H1 (cell line): Measurements from ENCODE around the gene KIAA1614. TPM values are rescaled to one million over a fixed set of nuclear protein-coding genes. Genes with fewer than 3 reads are reported as not detected.

ENCODE experiments used
- CHD7 ChIP-seq: fragments of 300-600 bp; sonication (generic); IDR thresholded peaks from 2 replicates; pipeline ENCODE4 v1.7.1; 2012; ENCODE audit warnings: low read length, moderate library complexity, mild to moderate bottlenecking, inconsistent platforms; ENCODE audit not compliant: insufficient replicate concordance
- RAD21 ChIP-seq, 2 experiments: IDR thresholded peaks in 1 of 2; conservative IDR thresholded peaks in 1 of 2; 2 replicates each; pipeline ENCODE4 v1.6.1; 2011; ENCODE audit warnings: low read depth in 2 of 2, low read length in 2 of 2, improper control_type of control experiment in 1 of 2, inconsistent platforms in 1 of 2, mild to moderate bottlenecking in 1 of 2, moderate library complexity in 1 of 2
- SAP30 ChIP-seq: fragments of 300-600 bp; sonication (generic); IDR thresholded peaks from 2 replicates; pipeline ENCODE4 v1.7.1; 2012; ENCODE audit warnings: low read length, moderate library complexity, mild to moderate bottlenecking, inconsistent platforms; ENCODE audit not compliant: insufficient read depth, insufficient replicate concordance
- SP4 ChIP-seq: IDR thresholded peaks from 2 replicates; pipeline ENCODE4 v1.6.1; 2012; ENCODE audit warnings: low read length, inconsistent platforms
- YY1 ChIP-seq: IDR thresholded peaks from 2 replicates; pipeline ENCODE4 v1.6.1; 2011; ENCODE audit warnings: low read depth, mild to moderate bottlenecking, low read length
- polyA plus RNA-seq, 7 experiments: library from polyadenylated mRNA; depleted of rRNA in 3 of 7; stranded (reverse) in 5 of 7; unstranded in 2 of 7; fragments of >200 nt in 5 of 7; fragments of 200-250 nt in 2 of 7; gene quantifications; 1 replicate in 5 of 7; 2 replicates in 1 of 7; 4 replicates in 1 of 7; pipeline versions ENCODE4 v1.2.1 to v1.2.3, GENCODE V29; 2011 to 2013; ENCODE audit warnings: missing spikeins in 2 of 7, mixed read lengths in 2 of 7
- total RNA-seq: library from RNA; stranded (reverse); fragmentation: NEBNext Ultra II Directional; extraction: Animal tissue kit (Norgen Biotek cat#: 25700); gene quantifications from 2 replicates; pipeline ENCODE4 v1.2.1, GENCODE V29; 2021

Gene KIAA1614
- total and polyA plus RNA-seq, 2 of the 8 experiments (the other 6 are each of a cell fraction or from before 2014, with no cell fraction given), result 1.3 to 3.1 TPM

- TF ChIP-seq CHD7 (no peak), RAD21 (IDR thresholded peaks at IDR 0.05 in 1 of 2, conservative IDR thresholded peaks at IDR 0.05 in 1 of 2; ENCODE audit: low read depth in 2 of 2, low read length in 2 of 2) (peak; percentile 45 to 59; a peak in 3 of 4 replicates), SP4 (no peak), SAP30 (no peak), YY1 (peak; percentile 70; the same call in 1 of the 2 replicates)
Measured at GRCh38 chr1:180920702-180921101, 8.0 kb downstream of the KIAA1614 start (continued).
